ENCODE measurements around the gene FALEC. TPM values are rescaled to one million over a fixed set of nuclear protein-coding genes. Genes with fewer than 3 reads are reported as not detected.

FALEC gene
- total and polyA plus RNA-seq, 9 of the 15 experiments (the other 6 are each of a cell fraction or from before 2014, with no cell fraction given): 0.15 to 1.8 (median 0.53) TPM; not detected in 5

DNA sequence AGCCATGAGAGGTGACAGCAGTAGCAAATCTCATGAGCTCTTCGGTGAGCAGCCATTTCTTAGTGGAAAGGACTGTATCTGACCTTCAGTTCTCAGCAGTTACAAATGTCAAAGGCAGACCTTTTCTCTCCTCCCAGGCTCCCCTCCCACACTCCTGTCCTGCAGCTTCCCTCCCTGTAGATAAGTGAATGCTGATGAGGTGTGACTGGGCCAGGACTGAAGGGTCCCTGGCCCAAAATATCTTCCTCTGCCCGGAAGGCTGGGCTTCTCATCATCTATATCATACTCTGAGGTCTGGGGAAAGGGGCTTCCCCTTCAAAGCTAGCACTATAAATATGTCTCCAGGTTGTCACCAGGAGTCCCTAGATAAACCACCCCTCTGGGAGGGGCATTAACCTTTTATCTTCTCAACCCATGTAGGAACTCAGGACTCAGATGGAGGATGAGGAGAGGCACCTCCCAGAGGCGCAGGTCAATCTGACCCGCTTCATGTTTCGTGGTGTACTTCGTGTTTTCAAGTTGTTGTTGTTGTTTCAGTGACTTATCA, 30.0 kb downstream of the FALEC start (continued):
- TF ChIP-seq, protein P1, sequence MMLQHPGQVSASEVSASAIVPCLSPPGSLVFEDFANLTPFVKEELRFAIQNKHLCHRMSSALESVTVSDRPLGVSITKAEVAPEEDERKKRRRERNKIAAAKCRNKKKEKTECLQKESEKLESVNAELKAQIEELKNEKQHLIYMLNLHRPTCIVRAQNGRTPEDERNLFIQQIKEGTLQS (IDR thresholded peaks at IDR 0.05): peak; percentile 43; the same call in 1 of the 2 replicates
- TF ChIP-seq, protein P1 (CRISPR knock-in tag; conservative IDR thresholded peaks at IDR 0.05): no peak; the same call in 1 of the 2 replicates
- TF ChIP-seq SIN3A (IDR thresholded peaks at IDR 0.05; ENCODE audit: borderline replicate concordance in 2 of 2, control insufficient read depth in 1 of 2, low read depth in 2 of 2, low read length in 2 of 2): peak in 1 of 2 experiments; percentile 89; a peak in 2 of 4 replicates
- TF ChIP-seq AFF1 (IDR thresholded peaks at IDR 0.05; ENCODE audit: low read depth in 1 of 2, partially characterized antibody in 2 of 2): peak in 1 of 2 experiments; percentile 67
- TF ChIP-seq CHD2 (IDR thresholded peaks at IDR 0.05; ENCODE audit: low read depth, low read length): no peak
- TF ChIP-seq FOSL1 (tag; conservative IDR thresholded peaks at IDR 0.05): peak; percentile 45
- peak; percentile 30 for TF ChIP-seq DACH1 (IDR thresholded peaks at IDR 0.05; ENCODE audit: partially characterized antibody)
- TF ChIP-seq, protein P2, sequence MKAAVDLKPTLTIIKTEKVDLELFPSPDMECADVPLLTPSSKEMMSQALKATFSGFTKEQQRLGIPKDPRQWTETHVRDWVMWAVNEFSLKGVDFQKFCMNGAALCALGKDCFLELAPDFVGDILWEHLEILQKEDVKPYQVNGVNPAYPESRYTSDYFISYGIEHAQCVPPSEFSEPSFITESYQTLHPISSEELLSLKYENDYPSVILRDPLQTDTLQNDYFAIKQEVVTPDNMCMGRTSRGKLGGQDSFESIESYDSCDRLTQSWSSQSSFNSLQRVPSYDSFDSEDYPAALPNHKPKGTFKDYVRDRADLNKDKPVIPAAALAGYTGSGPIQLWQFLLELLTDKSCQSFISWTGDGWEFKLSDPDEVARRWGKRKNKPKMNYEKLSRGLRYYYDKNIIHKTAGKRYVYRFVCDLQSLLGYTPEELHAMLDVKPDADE (conservative IDR thresholded peaks at IDR 0.05; ENCODE audit: control insufficient read depth, low read depth, low read length): peak; percentile 75; the same call in 1 of the 2 replicates
- TF ChIP-seq MTA3 (IDR thresholded peaks at IDR 0.05; ENCODE audit: borderline replicate concordance): peak; percentile 93
- peak; percentile 58 for TF ChIP-seq PRDM10 (IDR thresholded peaks at IDR 0.05; ENCODE audit: partially characterized antibody)
- TF ChIP-seq TAL1 (IDR thresholded peaks at IDR 0.05): peak; percentile 97
- TF ChIP-seq, protein P3, sequence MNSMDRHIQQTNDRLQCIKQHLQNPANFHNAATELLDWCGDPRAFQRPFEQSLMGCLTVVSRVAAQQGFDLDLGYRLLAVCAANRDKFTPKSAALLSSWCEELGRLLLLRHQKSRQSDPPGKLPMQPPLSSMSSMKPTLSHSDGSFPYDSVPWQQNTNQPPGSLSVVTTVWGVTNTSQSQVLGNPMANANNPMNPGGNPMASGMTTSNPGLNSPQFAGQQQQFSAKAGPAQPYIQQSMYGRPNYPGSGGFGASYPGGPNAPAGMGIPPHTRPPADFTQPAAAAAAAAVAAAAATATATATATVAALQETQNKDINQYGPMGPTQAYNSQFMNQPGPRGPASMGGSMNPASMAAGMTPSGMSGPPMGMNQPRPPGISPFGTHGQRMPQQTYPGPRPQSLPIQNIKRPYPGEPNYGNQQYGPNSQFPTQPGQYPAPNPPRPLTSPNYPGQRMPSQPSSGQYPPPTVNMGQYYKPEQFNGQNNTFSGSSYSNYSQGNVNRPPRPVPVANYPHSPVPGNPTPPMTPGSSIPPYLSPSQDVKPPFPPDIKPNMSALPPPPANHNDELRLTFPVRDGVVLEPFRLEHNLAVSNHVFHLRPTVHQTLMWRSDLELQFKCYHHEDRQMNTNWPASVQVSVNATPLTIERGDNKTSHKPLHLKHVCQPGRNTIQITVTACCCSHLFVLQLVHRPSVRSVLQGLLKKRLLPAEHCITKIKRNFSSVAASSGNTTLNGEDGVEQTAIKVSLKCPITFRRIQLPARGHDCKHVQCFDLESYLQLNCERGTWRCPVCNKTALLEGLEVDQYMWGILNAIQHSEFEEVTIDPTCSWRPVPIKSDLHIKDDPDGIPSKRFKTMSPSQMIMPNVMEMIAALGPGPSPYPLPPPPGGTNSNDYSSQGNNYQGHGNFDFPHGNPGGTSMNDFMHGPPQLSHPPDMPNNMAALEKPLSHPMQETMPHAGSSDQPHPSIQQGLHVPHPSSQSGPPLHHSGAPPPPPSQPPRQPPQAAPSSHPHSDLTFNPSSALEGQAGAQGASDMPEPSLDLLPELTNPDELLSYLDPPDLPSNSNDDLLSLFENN (IDR thresholded peaks at IDR 0.05; ENCODE audit: low read depth in 2 of 2, low read length in 2 of 2): peak in 1 of 2 experiments; percentile 97; a peak in 2 of 4 replicates

All from K562 (cell line).